ENCODE measurements around the gene SINHCAF. TPM values are rescaled to one million over a fixed set of nuclear protein-coding genes. Genes with fewer than 3 reads are reported as not detected.

SINHCAF gene
- total RNA-seq, 2 donors from 2014 or later: 87.1 to 95.7 TPM

DNA sequence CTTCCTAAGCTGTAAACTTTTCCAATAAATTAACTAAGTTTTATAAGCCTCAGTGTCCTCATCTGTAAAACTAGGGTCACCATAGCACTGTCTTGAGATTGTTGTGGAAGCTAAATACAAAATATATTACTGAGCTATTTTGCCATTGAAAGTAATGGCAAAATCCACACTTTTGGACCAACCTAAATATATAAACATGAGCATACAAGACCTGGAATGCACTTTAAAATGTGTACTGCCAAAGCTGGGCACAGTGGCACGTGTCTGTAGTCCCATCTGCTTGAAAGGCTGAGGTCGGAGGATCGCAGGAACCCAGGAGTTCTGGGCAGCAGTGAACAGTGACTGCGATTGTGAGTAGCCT lies 29.8 kb upstream of the SINHCAF start:
- ATAC-seq (no peak), DNase-seq (no peak)
- H3K4me1 Mint-ChIP-seq: no peaks in the 10 kb centered on the region
- no peak overlapping the region for H3K4me3 Mint-ChIP-seq
- peaks cover 3% of the 10 kb centered on the region for H3K36me3 Mint-ChIP-seq (ENCODE audit: low read depth)
- peaks cover 16% of the 10 kb centered on the region for H3K27me3 Mint-ChIP-seq
- H3K9me3 ChIP-seq (ENCODE audit: control insufficient read depth, low read length, poor library complexity, severe bottlenecking): no peaks in the 10 kb centered on the region
- H3K27ac Mint-ChIP-seq: no peak overlapping the region

DNA sequence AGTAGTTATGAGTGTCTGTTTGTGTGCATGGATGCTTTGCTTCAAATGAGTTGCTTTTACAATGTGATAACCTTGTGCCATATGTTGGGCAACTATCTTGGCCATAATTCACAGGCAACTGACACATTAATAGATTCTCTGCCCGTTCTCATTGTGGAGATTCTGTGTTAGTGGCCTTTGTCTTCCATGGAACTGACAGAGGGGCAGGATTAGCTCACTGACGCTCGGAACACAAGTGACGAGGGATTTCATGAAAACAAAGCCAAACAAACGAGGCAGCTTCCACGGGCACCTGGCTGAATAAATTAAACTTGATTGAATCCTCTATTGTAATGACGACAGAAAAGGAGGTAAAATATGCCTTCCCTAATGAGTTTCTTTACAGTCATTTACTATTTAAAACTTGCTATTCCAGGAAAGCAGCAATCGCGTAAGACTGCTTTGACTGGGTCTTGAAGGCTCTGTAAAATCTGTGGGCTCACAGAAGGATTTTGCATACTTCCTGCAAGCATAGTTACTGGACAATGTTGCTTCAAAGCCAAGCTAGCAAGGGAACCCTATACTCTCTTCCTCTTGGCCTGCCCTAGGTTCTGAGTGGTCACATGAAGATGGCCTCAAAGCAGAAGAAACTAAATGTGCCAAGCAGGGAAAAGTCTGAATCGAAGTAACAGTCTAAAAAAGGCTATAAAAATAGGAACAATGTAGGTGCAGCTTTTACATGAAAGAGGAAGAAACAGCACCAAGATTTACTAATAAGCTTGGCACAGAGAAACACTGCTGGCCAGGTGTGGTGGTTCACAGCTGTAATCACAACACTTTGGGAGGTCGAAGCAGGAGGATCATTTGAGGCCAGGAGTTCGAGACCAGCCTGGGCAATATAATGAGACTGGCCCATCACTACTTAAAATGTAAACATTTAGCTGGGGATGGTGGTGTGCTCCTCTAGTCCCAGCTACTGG lies 28.1 kb upstream of the SINHCAF start:
- no peaks in the 10 kb centered on the region for H3K4me1 Mint-ChIP-seq
- no peak for DNase-seq

GRCh38 chr12:31346267-31346666 lies 20.3 kb upstream of the SINHCAF start:
- DNase-seq: no peak
- H3K4me3 Mint-ChIP-seq: no peak overlapping the region
- H3K36me3 Mint-ChIP-seq (ENCODE audit: low read depth): peaks cover 2% of the 10 kb centered on the region
- no peaks in the 10 kb centered on the region for H3K27me3 Mint-ChIP-seq
- no peaks in the 10 kb centered on the region for H3K9me3 ChIP-seq (ENCODE audit: control insufficient read depth, low read length, poor library complexity, severe bottlenecking)
- H3K27ac Mint-ChIP-seq: no peak overlapping the region
- H3K4me1 Mint-ChIP-seq: peaks cover 2% of the 10 kb centered on the region
- no peak for ATAC-seq

More for the DNA sequence above, 28.1 kb upstream of the SINHCAF start:
- ATAC-seq: no peak
- H3K9me3 ChIP-seq (ENCODE audit: control insufficient read depth, low read length, poor library complexity, severe bottlenecking): no peaks in the 10 kb centered on the region
- Mint-ChIP-seq H3K36me3 (ENCODE audit: low read depth) (peaks cover 3% of the 10 kb centered on the region), H3K27ac (no peak overlapping the region), H3K27me3 (peaks cover 16% of the 10 kb centered on the region), H3K4me3 (no peak overlapping the region)

GRCh38 chr12:31343139-31343538 lies 17.2 kb upstream of the SINHCAF start:
- DNase-seq (no peak), ATAC-seq (no peak)
- Mint-ChIP-seq H3K4me3 (no peak overlapping the region), H3K27ac (no peak overlapping the region), H3K4me1 (peaks cover 2% of the 10 kb centered on the region), H3K36me3 (ENCODE audit: low read depth) (peaks cover 2% of the 10 kb centered on the region), H3K27me3 (no peaks in the 10 kb centered on the region)
- H3K9me3 ChIP-seq (ENCODE audit: control insufficient read depth, low read length, poor library complexity, severe bottlenecking): no peaks in the 10 kb centered on the region

GRCh38 chr12:31342286-31342685 lies 16.3 kb upstream of the SINHCAF start:
- ATAC-seq (no peak), DNase-seq (no peak)
- H3K27ac Mint-ChIP-seq: peak overlapping the region; percentile 27
- no peak overlapping the region for H3K4me3 Mint-ChIP-seq
- H3K9me3 ChIP-seq (ENCODE audit: control insufficient read depth, low read length, poor library complexity, severe bottlenecking): no peaks in the 10 kb centered on the region
- peaks cover 7% of the 10 kb centered on the region for H3K4me1 Mint-ChIP-seq
- H3K36me3 Mint-ChIP-seq (ENCODE audit: low read depth): peaks cover 2% of the 10 kb centered on the region
- H3K27me3 Mint-ChIP-seq: no peaks in the 10 kb centered on the region

DNA sequence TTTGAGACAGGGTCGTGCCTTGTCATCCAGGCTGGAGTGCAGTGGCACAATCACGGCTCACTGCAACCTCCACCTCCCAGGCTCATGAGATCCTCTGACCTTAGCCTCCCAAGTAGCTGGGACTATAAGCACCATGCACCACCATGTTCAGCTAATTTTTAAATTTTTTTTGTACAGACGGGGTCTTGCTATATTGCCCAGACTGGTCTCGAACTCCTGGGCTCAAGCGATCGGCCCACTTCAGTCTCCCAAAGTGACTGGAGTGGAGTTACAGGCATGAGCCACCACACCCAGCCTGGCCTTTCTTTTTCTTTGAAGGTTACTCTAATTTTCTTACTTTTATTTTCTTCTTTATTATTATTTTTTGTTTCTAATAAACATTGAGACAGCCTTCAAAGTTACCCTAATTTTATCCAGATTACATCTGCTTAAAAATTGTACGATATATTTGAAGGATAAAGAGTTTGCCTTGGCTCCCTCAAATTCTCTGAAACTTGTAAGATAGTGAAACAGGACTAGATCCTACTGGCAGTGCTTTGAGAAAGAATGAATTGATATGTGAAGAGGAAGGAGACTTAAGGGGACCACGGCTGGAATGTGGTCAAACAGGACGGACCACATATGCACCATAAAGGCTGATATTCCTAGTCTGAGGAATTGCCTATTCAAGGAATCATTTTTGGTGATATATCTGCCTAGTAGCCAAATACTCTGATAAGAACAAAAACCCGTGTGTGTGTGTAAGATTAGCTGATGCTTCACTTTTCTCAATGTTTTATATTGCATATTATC lies 14.1 kb upstream of the SINHCAF start:
- H3K36me3 Mint-ChIP-seq (ENCODE audit: low read depth): no peaks in the 10 kb centered on the region
- H3K4me1 Mint-ChIP-seq: peaks cover 7% of the 10 kb centered on the region
- H3K27ac Mint-ChIP-seq: no peak overlapping the region
- ATAC-seq (no peak), DNase-seq (no peak)
- no peaks in the 10 kb centered on the region for H3K27me3 Mint-ChIP-seq
- H3K9me3 ChIP-seq (ENCODE audit: control insufficient read depth, low read length, poor library complexity, severe bottlenecking): no peaks in the 10 kb centered on the region
- H3K4me3 Mint-ChIP-seq: no peak overlapping the region

DNA sequence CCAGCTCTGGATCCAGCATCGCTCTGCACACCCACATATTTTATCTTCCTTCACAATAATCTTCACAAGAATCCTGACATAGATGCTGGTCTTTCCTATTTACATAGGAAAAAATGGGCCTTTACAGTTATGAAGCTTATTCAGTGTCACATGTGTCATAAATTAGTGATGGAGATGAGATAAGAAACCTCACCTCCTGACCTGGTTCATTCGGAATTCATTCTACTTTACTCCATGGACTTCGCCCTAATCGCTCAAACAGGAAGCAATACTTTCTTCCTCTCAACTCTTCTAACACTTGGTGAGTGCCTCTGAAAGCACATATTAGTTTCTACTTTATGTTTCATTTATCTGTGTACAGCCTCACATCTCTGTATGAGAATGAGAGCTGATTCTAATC lies 12.0 kb upstream of the SINHCAF start:
- H3K27me3 Mint-ChIP-seq: no peaks in the 10 kb centered on the region
- H3K4me1 Mint-ChIP-seq: peaks cover 7% of the 10 kb centered on the region
- no peaks in the 10 kb centered on the region for H3K36me3 Mint-ChIP-seq (ENCODE audit: low read depth)
- ATAC-seq (no peak), DNase-seq (no peak)
- no peak overlapping the region for H3K27ac Mint-ChIP-seq
- H3K9me3 ChIP-seq (ENCODE audit: control insufficient read depth, low read length, poor library complexity, severe bottlenecking): no peaks in the 10 kb centered on the region
- H3K4me3 Mint-ChIP-seq: no peak overlapping the region

DNA sequence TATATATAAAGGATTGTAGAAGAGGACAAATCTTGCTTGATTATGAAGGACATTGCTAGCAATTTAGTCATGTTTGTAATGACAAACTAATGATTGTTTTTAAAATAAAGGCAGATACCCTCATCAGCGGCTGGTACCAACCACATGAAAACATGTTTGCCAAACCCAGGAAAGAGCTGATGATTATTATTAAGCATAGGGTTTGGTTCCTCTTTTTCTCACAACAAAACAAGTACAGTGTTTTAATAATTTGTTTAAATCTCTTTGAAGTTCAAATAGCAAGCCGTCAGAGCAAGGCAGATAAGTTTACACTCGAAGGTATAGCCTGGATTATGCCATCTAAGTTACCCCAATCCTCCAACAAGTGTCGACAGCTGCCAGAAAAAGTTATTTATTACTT lies 5.3 kb upstream of the SINHCAF start:
- ATAC-seq: no peak

DNA sequence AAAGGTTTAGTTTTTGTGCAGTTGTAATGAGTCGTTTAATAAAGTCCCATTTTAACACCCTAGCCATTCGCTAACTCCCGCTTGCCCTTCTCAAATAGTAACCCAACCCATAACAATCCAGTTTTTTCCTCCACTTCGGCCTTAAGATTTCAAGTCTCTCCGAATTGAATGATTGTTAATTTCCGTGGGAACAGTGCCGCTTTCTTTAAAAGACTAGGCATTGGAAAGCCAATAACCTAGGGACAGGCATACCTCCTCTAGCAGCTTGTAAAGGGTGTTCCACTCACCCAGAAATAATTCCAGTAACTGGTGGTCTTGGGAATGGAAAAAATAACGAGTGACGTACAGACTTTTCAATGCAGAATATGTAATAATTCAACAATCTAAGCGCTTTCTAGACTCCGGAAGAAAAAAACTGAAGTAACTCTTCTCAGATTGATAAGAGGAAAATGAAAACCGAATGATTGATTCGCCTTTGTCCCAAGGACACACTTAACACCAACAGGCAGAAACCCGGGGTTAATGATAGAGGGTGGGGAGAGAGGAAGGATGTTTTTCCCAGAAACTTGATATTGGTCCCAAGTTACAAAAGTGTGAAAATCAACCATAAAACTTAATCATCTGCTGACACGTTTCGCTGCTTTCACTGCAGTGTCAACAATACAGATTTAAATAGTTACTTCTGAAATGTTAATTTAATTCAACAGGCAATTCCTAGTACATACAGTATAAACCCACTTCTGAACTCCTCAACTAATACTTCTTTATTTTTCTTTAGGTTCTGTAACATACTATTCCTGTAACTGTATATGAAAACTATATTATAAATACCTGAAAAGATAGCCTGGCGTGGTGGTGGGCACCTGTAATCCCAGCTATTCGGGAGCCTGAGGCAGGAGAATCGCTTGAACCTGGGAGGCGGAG lies 1.0 kb upstream of the SINHCAF start:
- peak overlapping the region; percentile 60 for H3K4me3 Mint-ChIP-seq
- H3K4me1 Mint-ChIP-seq: peaks cover 15% of the 10 kb centered on the region
- DNase-seq: no peak
- peak overlapping the region; percentile 99 for H3K27ac Mint-ChIP-seq
- no peak for ATAC-seq
- no peaks in the 10 kb centered on the region for H3K27me3 Mint-ChIP-seq
- H3K36me3 Mint-ChIP-seq (ENCODE audit: low read depth): peaks cover 5% of the 10 kb centered on the region
- no peaks in the 10 kb centered on the region for H3K9me3 ChIP-seq (ENCODE audit: control insufficient read depth, low read length, poor library complexity, severe bottlenecking)

More for the DNA sequence above, 5.3 kb upstream of the SINHCAF start:
- no peak for DNase-seq
- Mint-ChIP-seq H3K27ac (no peak overlapping the region), H3K27me3 (peaks cover 6% of the 10 kb centered on the region), H3K36me3 (ENCODE audit: low read depth) (peaks cover 3% of the 10 kb centered on the region), H3K4me1 (no peaks in the 10 kb centered on the region), H3K4me3 (no peak overlapping the region)
- H3K9me3 ChIP-seq (ENCODE audit: control insufficient read depth, low read length, poor library complexity, severe bottlenecking): no peaks in the 10 kb centered on the region

GRCh38 chr12:31325524-31325875 lies 450 bp downstream of the SINHCAF start:
- ATAC-seq: no peak
- H3K4me1 Mint-ChIP-seq: peaks cover 24% of the 10 kb centered on the region
- peaks cover 5% of the 10 kb centered on the region for H3K36me3 Mint-ChIP-seq (ENCODE audit: low read depth)
- H3K27me3 Mint-ChIP-seq: no peaks in the 10 kb centered on the region
- H3K4me3 Mint-ChIP-seq: peak overlapping the region; percentile 97
- H3K9me3 ChIP-seq (ENCODE audit: control insufficient read depth, low read length, poor library complexity, severe bottlenecking): no peaks in the 10 kb centered on the region
- peak overlapping the region; percentile 99 for H3K27ac Mint-ChIP-seq
- DNase-seq: peak in 2 of 3 donors; percentile 5 to 11

- no peak for ATAC-seq
- H3K36me3 Mint-ChIP-seq (ENCODE audit: low read depth): peaks cover 5% of the 10 kb centered on the region
- peak overlapping the region; percentile 97 for H3K4me3 Mint-ChIP-seq
- H3K9me3 ChIP-seq (ENCODE audit: control insufficient read depth, low read length, poor library complexity, severe bottlenecking): no peaks in the 10 kb centered on the region
- no peaks in the 10 kb centered on the region for H3K27me3 Mint-ChIP-seq
- peak; percentile 13 to 19 (median 18) for DNase-seq
- peaks cover 28% of the 10 kb centered on the region for H3K4me1 Mint-ChIP-seq
- H3K27ac Mint-ChIP-seq: peak overlapping the region; percentile 99
These were observed 966 bp downstream of the SINHCAF start for GRCh38 chr12:31324845-31325523.

- ATAC-seq: peak; percentile 75
- peaks cover 35% of the 10 kb centered on the region for H3K4me1 Mint-ChIP-seq
- H3K9me3 ChIP-seq (ENCODE audit: control insufficient read depth, low read length, poor library complexity, severe bottlenecking): no peaks in the 10 kb centered on the region
- H3K27me3 Mint-ChIP-seq: no peaks in the 10 kb centered on the region
- peak overlapping the region; percentile 99 for H3K27ac Mint-ChIP-seq
- peaks cover 5% of the 10 kb centered on the region for H3K36me3 Mint-ChIP-seq (ENCODE audit: low read depth)
- peak; percentile 70 to 75 (median 75) for DNase-seq
- H3K4me3 Mint-ChIP-seq: peak overlapping the region; percentile 97
These were observed 1.7 kb downstream of the SINHCAF start for GRCh38 chr12:31324116-31324844.

All from T-helper 17 cell (primary cell).